ENCODE measurements around the gene IER2. TPM values are rescaled to one million over a fixed set of nuclear protein-coding genes. Genes with fewer than 3 reads are reported as not detected.
"Not testable (repeated sequence)": the region's sequence is repeated elsewhere in the genome, so short reads cannot be mapped to it uniquely, and the experiment has no call there.

IER2 gene
- total RNA-seq, 1 donor from 2014 or later, result 115 TPM

DNA sequence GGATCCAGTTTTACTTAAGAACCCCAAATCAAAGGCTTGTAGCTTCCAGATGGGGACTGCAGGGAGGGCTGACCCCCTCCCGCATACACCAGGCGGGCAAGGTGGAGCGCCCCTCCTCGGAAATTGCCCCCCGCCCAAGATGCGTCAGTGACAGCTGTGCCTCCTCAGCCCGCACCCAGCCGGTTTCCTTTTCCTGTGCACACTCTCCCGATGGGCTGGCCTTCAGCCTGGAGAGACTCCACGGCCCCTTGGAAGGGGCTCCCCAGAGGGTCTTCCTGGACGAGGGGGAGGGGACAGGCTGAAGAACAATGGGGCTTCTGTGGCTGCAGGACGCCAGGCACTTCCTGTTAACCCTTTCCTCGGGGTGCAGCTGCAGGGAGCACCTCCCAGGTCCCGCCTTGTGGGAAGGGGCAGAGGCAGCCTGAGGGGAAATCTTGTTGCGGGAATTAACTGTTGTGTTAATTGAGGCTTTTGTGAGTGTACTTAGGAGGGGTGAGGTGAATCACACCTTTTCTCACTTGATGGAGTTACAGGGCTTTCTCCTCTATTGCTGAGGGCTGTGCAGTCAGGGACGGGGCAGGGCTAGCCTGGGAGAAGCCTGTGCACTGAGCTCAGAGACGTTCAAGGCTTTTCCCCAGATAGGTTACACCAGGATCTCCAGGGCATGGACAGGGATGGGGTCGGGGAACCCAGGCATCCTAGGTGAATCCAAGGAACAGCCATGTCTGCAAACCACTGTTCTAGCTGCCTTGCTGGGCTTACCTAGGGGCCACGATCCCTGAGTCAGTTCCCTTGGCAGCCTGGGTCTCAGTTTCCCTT lies 14.3 kb downstream of the IER2 start:
- DNase-seq (ENCODE audit: low spot score), result peak; percentile 92
- peak overlapping the region; percentile 82 for H3K4me3 Mint-ChIP-seq (ENCODE audit: unreplicated experiment)
- peaks cover 7% of the 10 kb centered on the region for H3K27me3 Mint-ChIP-seq (ENCODE audit: unreplicated experiment)
- no peaks in the 10 kb centered on the region for H3K36me3 Mint-ChIP-seq (ENCODE audit: low read depth, unreplicated experiment)
- H3K27ac Mint-ChIP-seq (ENCODE audit: unreplicated experiment), result peak overlapping the region; percentile 100
- TF ChIP-seq, protein P1, sequence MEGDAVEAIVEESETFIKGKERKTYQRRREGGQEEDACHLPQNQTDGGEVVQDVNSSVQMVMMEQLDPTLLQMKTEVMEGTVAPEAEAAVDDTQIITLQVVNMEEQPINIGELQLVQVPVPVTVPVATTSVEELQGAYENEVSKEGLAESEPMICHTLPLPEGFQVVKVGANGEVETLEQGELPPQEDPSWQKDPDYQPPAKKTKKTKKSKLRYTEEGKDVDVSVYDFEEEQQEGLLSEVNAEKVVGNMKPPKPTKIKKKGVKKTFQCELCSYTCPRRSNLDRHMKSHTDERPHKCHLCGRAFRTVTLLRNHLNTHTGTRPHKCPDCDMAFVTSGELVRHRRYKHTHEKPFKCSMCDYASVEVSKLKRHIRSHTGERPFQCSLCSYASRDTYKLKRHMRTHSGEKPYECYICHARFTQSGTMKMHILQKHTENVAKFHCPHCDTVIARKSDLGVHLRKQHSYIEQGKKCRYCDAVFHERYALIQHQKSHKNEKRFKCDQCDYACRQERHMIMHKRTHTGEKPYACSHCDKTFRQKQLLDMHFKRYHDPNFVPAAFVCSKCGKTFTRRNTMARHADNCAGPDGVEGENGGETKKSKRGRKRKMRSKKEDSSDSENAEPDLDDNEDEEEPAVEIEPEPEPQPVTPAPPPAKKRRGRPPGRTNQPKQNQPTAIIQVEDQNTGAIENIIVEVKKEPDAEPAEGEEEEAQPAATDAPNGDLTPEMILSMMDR (IDR thresholded peaks at IDR 0.05; ENCODE audit: unreplicated experiment), result no peak
- peaks cover 38% of the 10 kb centered on the region for H3K4me1 Mint-ChIP-seq (ENCODE audit: unreplicated experiment)
- no peaks in the 10 kb centered on the region for H3K9me3 Mint-ChIP-seq (ENCODE audit: unreplicated experiment)

DNA sequence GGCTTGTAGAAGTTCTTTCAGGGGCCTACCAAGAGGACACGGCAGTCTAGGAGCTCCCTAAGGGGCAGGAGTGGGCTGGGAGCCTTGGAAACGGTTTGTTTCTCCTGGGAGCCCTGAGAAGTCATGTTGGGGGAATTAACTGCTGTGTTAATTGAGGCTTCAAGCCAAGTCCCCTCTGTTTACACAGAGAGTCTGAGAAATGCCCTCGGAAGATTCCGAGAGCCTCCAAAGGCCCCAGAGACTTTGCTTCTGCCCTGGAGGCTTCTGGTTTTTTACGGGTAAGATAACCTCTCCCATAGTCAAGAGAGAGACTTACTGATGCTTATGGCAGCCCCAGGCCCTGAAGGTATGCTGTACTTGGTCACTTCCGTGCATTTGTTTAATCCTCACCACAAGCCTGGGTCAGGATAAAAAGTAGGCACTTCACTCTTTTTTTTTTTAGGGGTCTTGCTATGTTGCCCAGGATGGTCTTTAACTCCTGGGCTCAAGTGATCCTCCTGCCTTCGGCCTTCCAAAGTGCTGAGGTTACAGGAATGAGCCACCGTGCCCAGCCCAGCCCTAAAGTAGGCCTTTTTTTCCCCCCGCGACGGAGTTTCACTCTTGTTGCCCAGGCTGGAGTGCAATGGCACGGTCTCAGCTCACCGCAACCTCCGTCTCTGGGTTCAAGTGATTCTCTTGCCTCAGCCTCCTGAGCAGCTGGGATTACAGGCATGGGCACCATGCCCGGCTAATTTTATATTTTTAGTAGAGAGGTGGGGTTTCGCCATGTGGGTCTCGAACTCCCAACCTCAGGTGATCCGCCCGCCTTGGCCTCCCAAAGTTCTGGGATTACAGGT lies 15.2 kb downstream of the IER2 start:
- DNase-seq (ENCODE audit: low spot score), result no peak
- Mint-ChIP-seq H3K36me3 (ENCODE audit: low read depth, unreplicated experiment) (no peaks in the 10 kb centered on the region), H3K9me3 (ENCODE audit: unreplicated experiment) (no peaks in the 10 kb centered on the region), H3K4me3 (ENCODE audit: unreplicated experiment) (no peak overlapping the region), H3K4me1 (ENCODE audit: unreplicated experiment) (peaks cover 35% of the 10 kb centered on the region), H3K27me3 (ENCODE audit: unreplicated experiment) (peaks cover 9% of the 10 kb centered on the region), H3K27ac (ENCODE audit: unreplicated experiment) (peak overlapping the region; percentile 100)
- TF ChIP-seq, protein P1 (IDR thresholded peaks at IDR 0.05; ENCODE audit: unreplicated experiment), result no peak

DNA sequence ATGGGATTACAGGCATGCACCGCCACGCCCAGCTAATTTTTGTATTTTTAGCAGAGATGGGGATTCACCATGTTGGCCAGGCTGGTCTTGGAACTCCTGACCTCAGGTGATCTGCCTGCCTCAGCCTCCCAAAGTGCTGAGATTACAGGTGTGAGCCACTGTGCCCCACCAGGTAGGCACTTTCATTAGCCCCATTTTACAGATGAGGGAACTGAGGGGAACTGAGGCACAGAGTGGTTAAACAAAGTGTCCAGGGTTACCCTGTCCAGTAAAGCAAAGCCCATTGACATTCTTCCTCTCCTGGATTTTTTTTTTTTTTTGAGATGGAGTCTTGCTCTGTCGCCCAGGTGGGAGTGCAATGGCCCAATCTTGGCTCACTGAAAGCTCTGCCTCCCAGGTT lies 15.9 kb downstream of the IER2 start:
- H3K36me3 Mint-ChIP-seq (ENCODE audit: low read depth, unreplicated experiment); H3K4me3 Mint-ChIP-seq (ENCODE audit: unreplicated experiment); H3K9me3 Mint-ChIP-seq (ENCODE audit: unreplicated experiment); DNase-seq (ENCODE audit: low spot score); H3K27me3 Mint-ChIP-seq (ENCODE audit: unreplicated experiment): not testable (repeated sequence)
- Mint-ChIP-seq H3K27ac (ENCODE audit: unreplicated experiment) (peak overlapping the region; percentile 100), H3K4me1 (ENCODE audit: unreplicated experiment) (peaks cover 35% of the 10 kb centered on the region)

DNA sequence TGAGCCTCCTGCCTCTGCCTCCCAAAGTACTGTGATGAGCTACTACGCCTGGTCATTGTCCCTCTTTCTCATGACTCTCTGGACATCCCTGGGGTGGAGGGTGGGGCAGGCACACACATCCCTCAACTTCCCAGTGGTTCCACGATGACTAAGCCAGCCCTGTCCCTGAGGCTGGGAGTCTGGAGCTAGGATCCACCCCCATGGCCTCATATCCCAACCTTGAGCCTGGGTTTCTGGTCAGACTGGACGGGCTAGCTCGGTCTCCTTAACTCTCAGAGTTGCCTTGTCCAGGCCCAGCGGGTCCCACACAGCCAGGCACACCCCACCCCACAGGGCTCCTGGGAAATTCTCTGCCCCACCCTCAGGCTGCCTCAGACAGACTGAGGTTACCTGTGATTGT lies 19.6 kb downstream of the IER2 start:
- Mint-ChIP-seq H3K27ac (ENCODE audit: unreplicated experiment) (peak overlapping the region; percentile 42), H3K36me3 (ENCODE audit: low read depth, unreplicated experiment) (no peaks in the 10 kb centered on the region), H3K9me3 (ENCODE audit: unreplicated experiment) (no peaks in the 10 kb centered on the region), H3K4me1 (ENCODE audit: unreplicated experiment) (peaks cover 27% of the 10 kb centered on the region), H3K27me3 (ENCODE audit: unreplicated experiment) (peaks cover 9% of the 10 kb centered on the region), H3K4me3 (ENCODE audit: unreplicated experiment) (peak overlapping the region; percentile 54)
- no peak for DNase-seq (ENCODE audit: low spot score)
- TF ChIP-seq, protein P1 (IDR thresholded peaks at IDR 0.05; ENCODE audit: unreplicated experiment), result no peak

DNA sequence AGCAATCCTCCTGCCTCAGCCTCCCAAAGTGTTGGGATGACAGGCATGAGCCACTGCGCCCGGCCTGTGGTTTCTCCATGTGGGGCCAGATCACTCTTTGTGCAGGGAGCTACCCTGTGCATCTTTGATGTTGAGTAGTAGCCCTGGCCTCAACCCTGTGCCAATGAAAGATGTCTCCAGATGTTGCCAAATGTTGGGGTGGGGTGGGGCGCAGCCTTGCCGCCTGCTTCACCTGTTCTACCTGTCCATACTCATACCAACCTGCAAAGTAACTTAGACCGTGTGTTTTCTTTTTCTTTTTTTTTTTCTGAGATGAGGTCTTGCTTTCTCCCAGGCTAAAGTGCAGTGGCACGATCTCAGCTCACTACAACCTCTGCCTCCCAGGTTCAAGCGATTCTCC lies 20.9 kb downstream of the IER2 start:
- Mint-ChIP-seq H3K36me3 (ENCODE audit: low read depth, unreplicated experiment) (no peaks in the 10 kb centered on the region), H3K4me3 (ENCODE audit: unreplicated experiment) (no peak overlapping the region), H3K4me1 (ENCODE audit: unreplicated experiment) (peaks cover 15% of the 10 kb centered on the region), H3K27me3 (ENCODE audit: unreplicated experiment) (peaks cover 8% of the 10 kb centered on the region), H3K27ac (ENCODE audit: unreplicated experiment) (no peak overlapping the region), H3K9me3 (ENCODE audit: unreplicated experiment) (no peaks in the 10 kb centered on the region)
- no peak for DNase-seq (ENCODE audit: low spot score)
- TF ChIP-seq, protein P1 (IDR thresholded peaks at IDR 0.05; ENCODE audit: unreplicated experiment), result no peak

Measured in endothelial cell (in vitro differentiated cells).